ENCODE measurements around the gene TADA2A.

TADA2A gene, protein sequence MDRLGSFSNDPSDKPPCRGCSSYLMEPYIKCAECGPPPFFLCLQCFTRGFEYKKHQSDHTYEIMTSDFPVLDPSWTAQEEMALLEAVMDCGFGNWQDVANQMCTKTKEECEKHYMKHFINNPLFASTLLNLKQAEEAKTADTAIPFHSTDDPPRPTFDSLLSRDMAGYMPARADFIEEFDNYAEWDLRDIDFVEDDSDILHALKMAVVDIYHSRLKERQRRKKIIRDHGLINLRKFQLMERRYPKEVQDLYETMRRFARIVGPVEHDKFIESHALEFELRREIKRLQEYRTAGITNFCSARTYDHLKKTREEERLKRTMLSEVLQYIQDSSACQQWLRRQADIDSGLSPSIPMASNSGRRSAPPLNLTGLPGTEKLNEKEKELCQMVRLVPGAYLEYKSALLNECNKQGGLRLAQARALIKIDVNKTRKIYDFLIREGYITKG

GRCh38 chr17:37406635-37407461 is at the start of gene TADA2A, which contains the start of gene ACACA:
TADA2A (plus strand) TSS chr17:37406886; CDS start chr17:37411366, 4,480 bp downstream.
ACACA (minus strand) TSS chr17:37406836; CDS start chr17:37406299, 537 bp downstream.
- Mint-ChIP-seq H3K27me3 (no peaks in the 10 kb centered on the region), H3K9me3 (no peaks in the 10 kb centered on the region), H3K27ac (peak within 1 kb of the TSS; percentile 98), H3K4me1 (peaks cover 55% of the 10 kb centered on the region), H3K36me3 (peaks cover 3% of the 10 kb centered on the region), H3K4me3 (peak within 1 kb of the TSS; percentile 99)

GRCh38 chr17:37358098-37358829 is 48.4 kb upstream of the TADA2A start:
- H3K27ac Mint-ChIP-seq: peak overlapping the region; percentile 82
- no peaks in the 10 kb centered on the region for H3K36me3 Mint-ChIP-seq
- H3K4me1 Mint-ChIP-seq: peaks cover 25% of the 10 kb centered on the region
- no peaks in the 10 kb centered on the region for H3K27me3 Mint-ChIP-seq
- H3K4me3 Mint-ChIP-seq: peak overlapping the region; percentile 97
- no peaks in the 10 kb centered on the region for H3K9me3 Mint-ChIP-seq

DNA sequence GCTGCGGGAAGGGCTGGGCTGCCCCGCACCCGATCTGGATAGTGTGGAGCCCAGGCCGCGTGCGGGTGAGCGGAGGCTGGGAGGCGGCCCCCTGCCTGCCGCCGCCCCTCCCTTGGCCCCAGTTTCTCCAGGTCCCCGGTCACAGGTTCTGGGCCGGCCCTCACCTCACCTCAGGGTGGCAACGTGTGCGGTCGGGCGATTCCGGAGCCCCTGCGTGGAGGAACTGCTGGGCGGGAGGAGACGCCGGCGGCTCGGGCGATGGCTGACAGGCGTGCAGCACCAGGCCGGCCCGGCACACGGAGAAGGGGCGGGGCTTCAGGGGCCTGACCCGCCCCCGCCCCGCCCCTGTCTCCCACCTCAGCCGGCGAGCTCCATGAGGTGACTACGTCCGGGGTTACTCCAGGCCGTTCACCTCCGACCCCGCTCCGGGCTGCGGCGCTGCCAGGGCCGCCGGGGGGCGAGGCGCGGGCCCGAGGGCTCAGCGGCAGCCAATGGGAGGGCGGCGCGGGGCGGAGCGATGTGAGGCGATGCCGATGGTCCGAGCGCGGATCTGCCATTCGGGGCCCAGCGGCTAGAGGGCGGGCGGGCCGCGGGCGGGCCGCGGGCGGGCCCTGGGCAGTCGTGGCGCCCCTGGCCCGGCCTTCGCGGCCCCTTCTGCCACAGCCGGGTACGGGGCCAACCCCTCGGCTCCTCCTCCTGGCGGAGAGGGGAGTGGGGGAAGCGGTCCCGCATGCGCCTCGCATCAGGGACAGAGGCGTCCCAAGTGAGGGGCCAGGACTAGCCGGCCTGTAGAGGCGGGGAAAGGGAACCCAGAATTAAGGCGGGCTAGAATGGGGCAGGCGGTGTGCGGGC is 47.6 kb upstream of the TADA2A start:
- Mint-ChIP-seq H3K4me3 (peak overlapping the region; percentile 97), H3K4me1 (peaks cover 25% of the 10 kb centered on the region), H3K27me3 (no peaks in the 10 kb centered on the region), H3K9me3 (no peaks in the 10 kb centered on the region), H3K36me3 (no peaks in the 10 kb centered on the region), H3K27ac (peak overlapping the region; percentile 82)

DNA sequence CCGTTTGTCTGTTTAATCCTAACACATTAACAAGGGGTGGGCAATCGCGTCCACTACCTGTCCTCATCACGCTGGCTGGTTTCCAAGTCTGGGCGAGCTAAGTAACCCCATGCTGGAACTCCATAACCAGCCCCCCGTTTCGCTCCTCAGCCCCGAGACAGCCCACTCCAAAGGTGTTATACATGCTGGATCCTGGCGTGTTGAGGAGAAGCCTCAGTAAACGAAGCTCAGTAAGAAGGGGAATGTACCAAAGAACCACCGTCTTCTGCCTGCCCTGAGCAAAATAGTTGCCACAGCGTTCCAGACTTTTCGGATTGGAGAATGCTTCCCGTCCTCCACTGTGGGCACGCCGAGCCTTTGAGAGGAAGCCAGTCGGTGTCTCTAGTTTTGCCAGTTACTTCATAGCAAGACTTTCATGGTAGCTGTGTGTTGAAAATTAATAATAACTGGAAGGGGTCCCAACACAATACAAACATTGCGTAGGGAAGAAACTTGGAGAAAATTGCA is 47.0 kb upstream of the TADA2A start:
- H3K36me3 Mint-ChIP-seq: no peaks in the 10 kb centered on the region
- no peaks in the 10 kb centered on the region for H3K9me3 Mint-ChIP-seq
- H3K27me3 Mint-ChIP-seq: no peaks in the 10 kb centered on the region
- peak overlapping the region; percentile 51 for H3K27ac Mint-ChIP-seq
- peak overlapping the region; percentile 80 for H3K4me3 Mint-ChIP-seq
- peaks cover 22% of the 10 kb centered on the region for H3K4me1 Mint-ChIP-seq

- no peaks in the 10 kb centered on the region for H3K36me3 Mint-ChIP-seq
- no peak overlapping the region for H3K27ac Mint-ChIP-seq
- H3K9me3 Mint-ChIP-seq: no peaks in the 10 kb centered on the region
- no peak overlapping the region for H3K4me3 Mint-ChIP-seq
- H3K4me1 Mint-ChIP-seq: peaks cover 22% of the 10 kb centered on the region
- no peaks in the 10 kb centered on the region for H3K27me3 Mint-ChIP-seq
These were observed 46.1 kb upstream of the TADA2A start for GRCh38 chr17:37360632-37361031.

- Mint-ChIP-seq H3K9me3 (no peaks in the 10 kb centered on the region), H3K27ac (no peak overlapping the region), H3K27me3 (no peaks in the 10 kb centered on the region), H3K4me1 (peaks cover 22% of the 10 kb centered on the region), H3K4me3 (no peak overlapping the region), H3K36me3 (no peaks in the 10 kb centered on the region)
These were observed 45.1 kb upstream of the TADA2A start for GRCh38 chr17:37361543-37361942.

DNA sequence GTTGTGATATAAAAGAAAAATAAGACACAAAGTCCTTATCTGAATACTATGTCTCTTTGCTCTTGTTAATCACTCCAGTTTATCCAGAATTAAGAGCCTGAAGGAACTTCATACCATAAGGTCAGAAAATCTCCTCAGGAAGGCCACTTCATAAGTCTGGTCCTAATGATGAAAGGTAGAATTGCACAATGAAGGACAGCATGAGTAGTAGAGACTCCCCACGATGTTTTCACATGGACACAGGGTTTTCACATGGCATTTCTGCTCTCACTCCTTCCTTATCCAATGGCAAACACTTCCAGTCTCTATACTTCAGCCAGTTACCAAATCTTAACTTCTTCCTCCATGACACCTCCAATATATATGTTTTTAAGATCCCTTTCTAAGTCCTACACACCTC is 41.1 kb upstream of the TADA2A start:
- no peaks in the 10 kb centered on the region for H3K27me3 Mint-ChIP-seq
- H3K4me3 Mint-ChIP-seq: no peak overlapping the region
- no peaks in the 10 kb centered on the region for H3K4me1 Mint-ChIP-seq
- H3K27ac Mint-ChIP-seq: no peak overlapping the region
- no peaks in the 10 kb centered on the region for H3K9me3 Mint-ChIP-seq
- H3K36me3 Mint-ChIP-seq: no peaks in the 10 kb centered on the region

DNA sequence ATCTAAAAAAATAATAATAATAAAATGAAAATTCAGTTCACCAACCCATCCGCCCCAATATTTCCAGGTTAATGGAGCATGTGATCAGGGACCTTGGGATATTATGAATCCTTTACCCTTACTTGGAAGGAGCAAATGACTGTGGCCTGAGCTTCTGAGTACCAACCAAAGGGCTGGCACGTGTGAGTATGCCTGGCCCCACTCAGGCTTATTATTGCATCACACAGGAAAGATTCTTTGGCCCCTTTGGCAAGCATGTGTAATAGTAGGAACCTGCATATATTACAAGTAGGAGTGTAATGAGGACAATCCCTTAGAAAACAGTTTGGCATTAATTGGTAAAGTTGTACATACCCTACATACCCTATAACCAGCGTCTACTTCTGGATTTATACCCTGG is 38.1 kb upstream of the TADA2A start:
- Mint-ChIP-seq H3K27me3 (no peaks in the 10 kb centered on the region), H3K27ac (no peak overlapping the region), H3K9me3 (no peaks in the 10 kb centered on the region), H3K36me3 (no peaks in the 10 kb centered on the region), H3K4me1 (no peaks in the 10 kb centered on the region), H3K4me3 (no peak overlapping the region)

DNA sequence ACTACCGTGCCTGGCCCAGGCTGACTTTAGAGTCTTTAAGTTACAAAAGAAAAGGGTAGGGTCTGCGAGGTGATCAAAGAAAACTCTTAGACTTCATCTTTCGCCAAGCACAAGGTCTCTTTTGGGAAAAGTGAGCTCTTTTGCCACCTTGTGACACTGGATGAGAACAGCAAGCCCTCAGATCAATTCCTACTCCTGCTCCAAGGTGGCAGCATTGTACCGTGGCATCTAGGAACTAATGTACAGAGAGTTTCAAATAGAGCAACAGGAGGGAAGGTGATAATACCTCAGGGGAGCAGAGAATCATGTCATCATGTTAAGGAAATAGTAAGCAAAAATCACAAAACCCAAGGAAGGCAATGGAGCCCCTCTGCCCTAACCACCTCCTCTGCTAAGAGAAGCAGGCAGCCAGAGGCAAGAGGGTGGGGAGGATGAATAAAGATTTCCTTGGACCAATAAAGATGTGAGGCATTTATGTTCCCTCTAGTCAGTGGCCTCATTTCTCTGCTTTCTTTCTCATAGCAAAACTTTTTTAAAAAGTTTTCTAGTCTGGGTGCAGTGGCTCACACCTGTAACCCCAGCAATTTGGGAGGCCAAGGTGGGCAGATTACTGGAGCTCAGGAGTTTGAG is 33.0 kb upstream of the TADA2A start:
- Mint-ChIP-seq H3K9me3 (no peaks in the 10 kb centered on the region), H3K36me3 (no peaks in the 10 kb centered on the region), H3K27ac (no peak overlapping the region), H3K4me1 (no peaks in the 10 kb centered on the region), H3K27me3 (no peaks in the 10 kb centered on the region), H3K4me3 (no peak overlapping the region)

GRCh38 chr17:37375706-37376105 is 31.0 kb upstream of the TADA2A start, which contains the start of gene C17orf78:
C17orf78 (plus strand) TSS chr17:37375985; CDS start chr17:37376093, 108 bp downstream.
- Mint-ChIP-seq H3K4me3 (no peak within 1 kb of the TSS), H3K4me1 (no peaks in the 10 kb centered on the region), H3K36me3 (no peaks in the 10 kb centered on the region), H3K27me3 (no peaks in the 10 kb centered on the region), H3K27ac (peak within 1 kb of the TSS; percentile 8), H3K9me3 (no peaks in the 10 kb centered on the region)

DNA sequence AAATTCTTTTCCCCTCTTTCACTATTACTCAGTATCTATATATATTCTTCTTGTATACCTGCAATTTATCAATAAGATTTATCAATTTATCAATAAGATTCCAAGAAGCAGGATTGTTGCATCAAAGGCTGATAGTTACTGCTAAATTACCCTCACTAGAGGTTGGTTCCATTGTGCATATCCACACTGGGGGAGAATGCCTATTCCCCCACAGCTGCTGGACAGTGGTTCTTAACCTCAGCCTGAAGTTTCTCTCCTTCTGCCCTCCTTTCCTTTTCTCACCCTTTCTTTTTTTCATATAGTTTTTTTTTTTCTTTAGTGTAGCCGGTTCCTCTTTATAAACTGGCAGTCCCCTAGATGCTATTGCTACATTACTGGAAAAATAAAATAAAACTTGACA is 24.6 kb upstream of the TADA2A start:
- Mint-ChIP-seq H3K27me3 (no peaks in the 10 kb centered on the region), H3K27ac (no peak overlapping the region), H3K4me1 (no peaks in the 10 kb centered on the region), H3K4me3 (no peak overlapping the region), H3K9me3 (no peaks in the 10 kb centered on the region), H3K36me3 (no peaks in the 10 kb centered on the region)

GRCh38 chr17:37384560-37385149 is 22.0 kb upstream of the TADA2A start:
- no peak overlapping the region for H3K4me3 Mint-ChIP-seq
- no peaks in the 10 kb centered on the region for H3K36me3 Mint-ChIP-seq
- no peak overlapping the region for H3K27ac Mint-ChIP-seq
- H3K27me3 Mint-ChIP-seq: no peaks in the 10 kb centered on the region
- H3K4me1 Mint-ChIP-seq: no peaks in the 10 kb centered on the region
- H3K9me3 Mint-ChIP-seq: no peaks in the 10 kb centered on the region

- Mint-ChIP-seq H3K36me3 (no peaks in the 10 kb centered on the region), H3K27me3 (no peaks in the 10 kb centered on the region), H3K27ac (no peak overlapping the region), H3K4me3 (no peak overlapping the region), H3K9me3 (no peaks in the 10 kb centered on the region), H3K4me1 (no peaks in the 10 kb centered on the region)
These were observed 21.2 kb upstream of the TADA2A start for GRCh38 chr17:37385474-37385990.

DNA sequence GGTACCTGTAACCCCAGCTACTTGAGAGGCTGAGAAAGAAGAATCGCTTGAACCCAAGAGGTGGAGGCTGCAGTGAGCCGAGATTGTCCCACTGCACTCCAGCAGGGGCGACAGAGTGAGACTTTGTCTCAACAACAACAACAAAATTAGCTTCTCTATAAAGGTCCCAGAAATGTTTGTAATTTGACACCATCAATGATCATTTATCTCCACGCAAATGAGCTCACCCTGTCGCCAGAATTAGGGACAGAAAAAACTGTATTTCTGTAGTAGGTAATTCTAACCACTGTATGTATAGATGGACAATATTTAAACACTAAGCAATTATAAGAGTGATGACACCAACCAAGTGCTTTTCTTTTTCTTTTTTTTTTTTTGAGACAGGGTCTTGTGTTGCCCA is 20.2 kb upstream of the TADA2A start:
- Mint-ChIP-seq H3K9me3 (no peaks in the 10 kb centered on the region), H3K36me3 (no peaks in the 10 kb centered on the region), H3K4me1 (peaks cover 2% of the 10 kb centered on the region), H3K27ac (no peak overlapping the region), H3K27me3 (no peaks in the 10 kb centered on the region), H3K4me3 (no peak overlapping the region)
